SK-N-SH (cell line): ENCODE results near the gene LTB4R2. TPM values are rescaled to one million over a fixed set of nuclear protein-coding genes. Genes with fewer than 3 reads are reported as not detected.

Experiments used
- CTCF ChIA-PET: fragments of 300-600, 350-600 bp; formaldehyde crosslinking; extraction: SDS; loops from one replicate; lab custom pipeline; 2021; lab: Yijun Ruan, JAX
- POLR2A ChIA-PET: fragments of 350-600 bp; sonication (Branson Sonifier 250); formaldehyde crosslinking; extraction: SDS; loops from one replicate; lab custom pipeline; 2020; ENCODE audit warnings: antibody characterized with exemption, inconsistent platforms; lab: Yijun Ruan, JAX
- DNase-seq: peaks from one replicate; pipeline ENCODE4 v3.0.0; 2012
- H2AFZ ChIP-seq: fragments of 200-600 bp; sonication (generic); 2 replicates; pipeline ENCODE4 v1.8.1; 2016; ENCODE audit warnings: antibody characterized with exemption, mild to moderate bottlenecking, low read depth
- H3F3A ChIP-seq: fragments of 200-600 bp; sonication (generic); replicated peaks from 2 replicates; pipeline ENCODE3; 2016; ENCODE audit warnings: antibody characterized with exemption, mild to moderate bottlenecking; ENCODE audit not compliant: insufficient read depth
- H3K27ac ChIP-seq, 2 experiments: fragments of 200-500 bp in 1 of 2; fragments of 200-600 bp in 1 of 2; sonication (Bioruptor generic) in 1 of 2; sonication (generic), shearing (Covaris generic) in 1 of 2; 2 replicates each; pipeline versions ENCODE4 v1.5.1 to v1.6.1; 2014 to 2016; ENCODE audit warnings: low read depth in 2 of 2, inconsistent platforms in 1 of 2, low read length in 1 of 2, mild to moderate bottlenecking in 1 of 2, mixed read lengths in 1 of 2
- H3K27me3 ChIP-seq: fragments of 200-600 bp; sonication (generic), shearing (Covaris generic); 2 replicates; pipeline ENCODE4 v1.6.1; 2016; ENCODE audit warnings: mixed run types; ENCODE audit not compliant: insufficient read depth
- H3K36me3 ChIP-seq, 2 experiments: fragments of 200-500 bp in 1 of 2; fragments of 200-600 bp in 1 of 2; sonication (Bioruptor generic) in 1 of 2; sonication (generic) in 1 of 2; replicated peaks in 1 of 2; 2 replicates each; pipeline versions ENCODE3 to v1.5.1; 2014 to 2016; ENCODE audit warnings: low read length in 1 of 2, mild to moderate bottlenecking in 1 of 2; ENCODE audit not compliant: insufficient read depth in 2 of 2, control insufficient read depth in 1 of 2
- H3K4me1 ChIP-seq, 2 experiments: fragments of 200-500 bp in 1 of 2; fragments of 200-600 bp in 1 of 2; sonication (Bioruptor generic) in 1 of 2; sonication (generic), shearing (Covaris generic) in 1 of 2; 2 replicates each; pipeline versions ENCODE4 v1.5.1 to v1.6.1; 2014 to 2016; ENCODE audit warnings: low read depth in 1 of 2, low read length in 1 of 2, mixed run types in 1 of 2; ENCODE audit not compliant: insufficient read depth in 2 of 2, control insufficient read depth in 1 of 2
- H3K4me2 ChIP-seq: fragments of 200-600 bp; sonication (generic), shearing (Covaris generic); 2 replicates; pipeline ENCODE4 v1.6.1; 2017; ENCODE audit warnings: mixed run types
- H3K4me3 ChIP-seq, 2 experiments: fragments of 200-500 bp in 1 of 2; fragments of 200-600 bp in 1 of 2; sonication (Bioruptor generic) in 1 of 2; sonication (generic), shearing (Covaris generic) in 1 of 2; 2 replicates each; pipeline versions ENCODE4 v1.5.1 to v1.8.1; 2014 to 2016; ENCODE audit warnings: low read depth in 2 of 2, inconsistent platforms in 1 of 2, low read length in 1 of 2, mild to moderate bottlenecking in 1 of 2, mixed read lengths in 1 of 2, moderate library complexity in 1 of 2
- H3K79me2 ChIP-seq: fragments of 200-600 bp; sonication (generic); 2 replicates; pipeline ENCODE4 v1.8.1; 2017; ENCODE audit warnings: mild to moderate bottlenecking; ENCODE audit not compliant: insufficient read depth
- H3K9ac ChIP-seq: fragments of 200-600 bp; sonication (generic); 2 replicates; pipeline ENCODE4 v1.6.1; 2017; ENCODE audit warnings: mixed run types
- H3K9me2 ChIP-seq: fragments of 200-600 bp; sonication (generic); 2 replicates; pipeline ENCODE4 v1.6.1; 2017; ENCODE audit warnings: mixed run types
- H3K9me3 ChIP-seq: fragments of 200-600 bp; sonication (generic); 2 replicates; pipeline ENCODE4 v1.6.1; 2017; ENCODE audit warnings: mixed run types, mild to moderate bottlenecking, moderate library complexity
- H4K20me1 ChIP-seq: fragments of 200-600 bp; sonication (generic); 2 replicates; pipeline ENCODE4 v1.6.1; 2017; ENCODE audit warnings: mild to moderate bottlenecking, mixed run types; ENCODE audit not compliant: insufficient read depth
- CHD2 ChIP-seq: fragments of 150-350 bp; IDR thresholded peaks from 2 replicates; pipeline ENCODE4 v1.6.1; 2018; ENCODE audit warnings: low read length; ENCODE audit not compliant: partially characterized antibody
- CTCF ChIP-seq: fragments of 200-600 bp; sonication (generic); IDR thresholded peaks from 2 replicates; pipeline ENCODE4 v1.6.1; 2017; ENCODE audit warnings: antibody characterized with exemption, mild to moderate bottlenecking, moderate library complexity
- ELF1 ChIP-seq: IDR thresholded peaks from 2 replicates; pipeline ENCODE4 v1.4.0; 2012
- EZH2phosphoT487 ChIP-seq: fragments of 200-600 bp; sonication (generic); IDR thresholded peaks from 2 replicates; pipeline ENCODE4 v1.6.1; 2017; ENCODE audit warnings: low read depth, mixed run types, mild to moderate bottlenecking, antibody characterized with exemption, moderate library complexity, borderline replicate concordance
- FOXM1 ChIP-seq: IDR thresholded peaks from 2 replicates; pipeline ENCODE4 v1.4.0; 2012; ENCODE audit warnings: low read depth, mild to moderate bottlenecking
- MEF2A ChIP-seq: IDR thresholded peaks from 2 replicates; pipeline ENCODE4 v1.4.0; 2012; ENCODE audit warnings: low read depth, borderline replicate concordance
- MXI1 ChIP-seq: IDR thresholded peaks from 2 replicates; pipeline ENCODE4 v1.6.1; 2012; ENCODE audit warnings: mild to moderate bottlenecking, low read depth, low read length, improper control_type of control experiment
- NRF1 ChIP-seq: IDR thresholded peaks from 2 replicates; pipeline ENCODE4 v1.6.1; 2012; ENCODE audit warnings: low read depth, mild to moderate bottlenecking, low read length
- POLR2AphosphoS5 ChIP-seq: IDR thresholded peaks from 2 replicates; pipeline ENCODE4 v1.6.1; 2012; ENCODE audit warnings: low read depth, low read length
- RCOR1 ChIP-seq: fragments of 150-350 bp; IDR thresholded peaks from 2 replicates; pipeline ENCODE4 v1.6.1; 2017; ENCODE audit warnings: antibody characterized with exemption, low read length
- TAF1 ChIP-seq: IDR thresholded peaks from 2 replicates; pipeline ENCODE4 v1.6.1; 2012; ENCODE audit warnings: low read depth, mild to moderate bottlenecking, low read length, moderate library complexity, borderline replicate concordance
- YY1 ChIP-seq: IDR thresholded peaks from 2 replicates; pipeline ENCODE4 v1.4.0; 2012; ENCODE audit warnings: low read depth, mild to moderate bottlenecking
- WGBS: methylation state at CpG from one replicate; pipeline ENCODE4 v1.1.6; 2017; ENCODE audit warnings: low lambda C conversion rate; 5-methylcytosine and 5-hydroxymethylcytosine counted together
- polyA plus RNA-seq, 3 experiments: library from polyadenylated mRNA; depleted of rRNA; stranded (reverse); fragments of >200 nt; gene quantifications; 2 replicates each; pipeline ENCODE4 v1.2.3, GENCODE V29; 2012
- TF ChIP-seq, protein P1 (sequence below): IDR thresholded peaks from 2 replicates; pipeline ENCODE4 v1.6.1; 2012; ENCODE audit warnings: mild to moderate bottlenecking, low read depth, low read length, moderate library complexity
- TF ChIP-seq, protein P2 (sequence below): fragments of 150-350 bp; IDR thresholded peaks from 2 replicates; pipeline ENCODE4 v1.6.1; 2016; ENCODE audit warnings: mild to moderate bottlenecking, low read depth, low read length

The LTB4R2 gene
- polyA plus RNA-seq, 1 of the 3 experiments (the other 2 are of a cell fraction) = 8.2 TPM

DNA sequence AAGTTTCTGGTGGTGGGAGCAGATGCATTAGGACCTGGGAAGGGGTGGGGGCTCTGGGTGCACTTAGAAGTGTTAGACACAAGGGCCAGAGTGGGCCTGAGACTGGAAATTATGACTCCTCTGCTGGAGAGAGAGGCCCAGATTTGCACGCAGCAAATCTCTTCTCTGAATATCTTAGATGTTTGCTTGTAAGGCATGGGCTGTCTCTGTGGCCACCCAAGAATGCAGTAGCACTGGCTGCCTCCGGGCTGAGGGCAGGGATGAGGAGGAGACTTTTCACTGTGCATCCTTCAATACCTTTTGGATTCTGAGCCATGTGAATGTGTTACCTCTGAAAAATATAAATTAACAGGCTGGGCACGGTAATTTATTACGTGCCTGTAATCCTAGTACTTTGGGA is 24.6 kb upstream of the LTB4R2 start:
- H3K27ac ChIP-seq = no peak overlapping the region
- no peak overlapping the region for H3K9ac ChIP-seq
- TF ChIP-seq, protein P1, sequence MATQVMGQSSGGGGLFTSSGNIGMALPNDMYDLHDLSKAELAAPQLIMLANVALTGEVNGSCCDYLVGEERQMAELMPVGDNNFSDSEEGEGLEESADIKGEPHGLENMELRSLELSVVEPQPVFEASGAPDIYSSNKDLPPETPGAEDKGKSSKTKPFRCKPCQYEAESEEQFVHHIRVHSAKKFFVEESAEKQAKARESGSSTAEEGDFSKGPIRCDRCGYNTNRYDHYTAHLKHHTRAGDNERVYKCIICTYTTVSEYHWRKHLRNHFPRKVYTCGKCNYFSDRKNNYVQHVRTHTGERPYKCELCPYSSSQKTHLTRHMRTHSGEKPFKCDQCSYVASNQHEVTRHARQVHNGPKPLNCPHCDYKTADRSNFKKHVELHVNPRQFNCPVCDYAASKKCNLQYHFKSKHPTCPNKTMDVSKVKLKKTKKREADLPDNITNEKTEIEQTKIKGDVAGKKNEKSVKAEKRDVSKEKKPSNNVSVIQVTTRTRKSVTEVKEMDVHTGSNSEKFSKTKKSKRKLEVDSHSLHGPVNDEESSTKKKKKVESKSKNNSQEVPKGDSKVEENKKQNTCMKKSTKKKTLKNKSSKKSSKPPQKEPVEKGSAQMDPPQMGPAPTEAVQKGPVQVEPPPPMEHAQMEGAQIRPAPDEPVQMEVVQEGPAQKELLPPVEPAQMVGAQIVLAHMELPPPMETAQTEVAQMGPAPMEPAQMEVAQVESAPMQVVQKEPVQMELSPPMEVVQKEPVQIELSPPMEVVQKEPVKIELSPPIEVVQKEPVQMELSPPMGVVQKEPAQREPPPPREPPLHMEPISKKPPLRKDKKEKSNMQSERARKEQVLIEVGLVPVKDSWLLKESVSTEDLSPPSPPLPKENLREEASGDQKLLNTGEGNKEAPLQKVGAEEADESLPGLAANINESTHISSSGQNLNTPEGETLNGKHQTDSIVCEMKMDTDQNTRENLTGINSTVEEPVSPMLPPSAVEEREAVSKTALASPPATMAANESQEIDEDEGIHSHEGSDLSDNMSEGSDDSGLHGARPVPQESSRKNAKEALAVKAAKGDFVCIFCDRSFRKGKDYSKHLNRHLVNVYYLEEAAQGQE = no peak
- TF ChIP-seq POLR2AphosphoS5 = no peak
- TF ChIP-seq FOXM1 = no peak
- TF ChIP-seq MEF2A = no peak
- no peak for TF ChIP-seq EZH2phosphoT487
- TF ChIP-seq CTCF = no peak
- no peak for TF ChIP-seq CHD2
- TF ChIP-seq, protein P2, sequence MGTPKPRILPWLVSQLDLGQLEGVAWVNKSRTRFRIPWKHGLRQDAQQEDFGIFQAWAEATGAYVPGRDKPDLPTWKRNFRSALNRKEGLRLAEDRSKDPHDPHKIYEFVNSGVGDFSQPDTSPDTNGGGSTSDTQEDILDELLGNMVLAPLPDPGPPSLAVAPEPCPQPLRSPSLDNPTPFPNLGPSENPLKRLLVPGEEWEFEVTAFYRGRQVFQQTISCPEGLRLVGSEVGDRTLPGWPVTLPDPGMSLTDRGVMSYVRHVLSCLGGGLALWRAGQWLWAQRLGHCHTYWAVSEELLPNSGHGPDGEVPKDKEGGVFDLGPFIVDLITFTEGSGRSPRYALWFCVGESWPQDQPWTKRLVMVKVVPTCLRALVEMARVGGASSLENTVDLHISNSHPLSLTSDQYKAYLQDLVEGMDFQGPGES = no peak
- no peak for TF ChIP-seq NRF1
- TF ChIP-seq MXI1 = no peak
- no peaks in the 10 kb centered on the region for H3K9me3 ChIP-seq
- no peak overlapping the region for H2AFZ ChIP-seq
- H3K4me2 ChIP-seq = no peak overlapping the region
- no peaks in the 10 kb centered on the region for H3F3A ChIP-seq
- H3K27me3 ChIP-seq = no peaks in the 10 kb centered on the region
- ChIA-PET CTCF (interaction anchor here (2.3 to 8.9 kb wide), 3 partner anchors 12 to 43 kb away, joined by 6 to 87 read pairs (median 48); partner anchors contain the start of genes CIDEB, DHRS1, NOP9 and TINF2), POLR2A (no interaction called here)
- H3K4me1 ChIP-seq = no peaks in the 10 kb centered on the region
- 75% methylated on average over 4 of the region's 4 CpGs for WGBS
- no peak for DNase-seq
- H3K9me2 ChIP-seq = no peaks in the 10 kb centered on the region
- no peaks in the 10 kb centered on the region for H3K79me2 ChIP-seq
- peaks cover 0 to 9% of the 10 kb centered on the region in 2 experiments for H3K36me3 ChIP-seq
- no peaks in the 10 kb centered on the region for H4K20me1 ChIP-seq
- H3K4me3 ChIP-seq = no peak overlapping the region

- Histone ChIP-seq H3K79me2 (no peaks in the 10 kb centered on the region), H3F3A (no peaks in the 10 kb centered on the region), H3K9ac (no peak overlapping the region), H4K20me1 (no peaks in the 10 kb centered on the region), H3K4me2 (no peak overlapping the region), H3K4me3 (no peak overlapping the region), H3K9me2 (no peaks in the 10 kb centered on the region), H3K9me3 (no peaks in the 10 kb centered on the region), H2AFZ (no peak overlapping the region), H3K4me1 (no peaks in the 10 kb centered on the region), H3K27ac (no peak overlapping the region), H3K27me3 (no peaks in the 10 kb centered on the region), H3K36me3 (peaks cover 0 to 23% of the 10 kb centered on the region in 2 experiments)
- 95% methylated on average over 5 of the region's 5 CpGs for WGBS
- CTCF ChIA-PET = interaction anchor here (0.9 to 1.7 kb wide), 3 partner anchors 10 to 44 kb away, joined by 3 to 5 read pairs (median 4); partner anchors contain the start of gene CIDEB
- DNase-seq = no peak
- POLR2A ChIA-PET = no interaction called here
- TF ChIP-seq YY1 (no peak), RCOR1 (no peak), ELF1 (no peak), TAF1 (no peak), NRF1 (no peak), CTCF (no peak)
- TF ChIP-seq, protein P1 = no peak
Measured at GRCh38 chr14:24286996-24287395, 22.9 kb upstream of the LTB4R2 start.
